ENCODE measurements around the gene ZNF429. TPM values are rescaled to one million over a fixed set of nuclear protein-coding genes. Genes with fewer than 3 reads are reported as not detected.

ZNF429 gene
- total and polyA plus RNA-seq, 2 experiments from 2014 or later: 30.3 to 53.9 TPM

DNA sequence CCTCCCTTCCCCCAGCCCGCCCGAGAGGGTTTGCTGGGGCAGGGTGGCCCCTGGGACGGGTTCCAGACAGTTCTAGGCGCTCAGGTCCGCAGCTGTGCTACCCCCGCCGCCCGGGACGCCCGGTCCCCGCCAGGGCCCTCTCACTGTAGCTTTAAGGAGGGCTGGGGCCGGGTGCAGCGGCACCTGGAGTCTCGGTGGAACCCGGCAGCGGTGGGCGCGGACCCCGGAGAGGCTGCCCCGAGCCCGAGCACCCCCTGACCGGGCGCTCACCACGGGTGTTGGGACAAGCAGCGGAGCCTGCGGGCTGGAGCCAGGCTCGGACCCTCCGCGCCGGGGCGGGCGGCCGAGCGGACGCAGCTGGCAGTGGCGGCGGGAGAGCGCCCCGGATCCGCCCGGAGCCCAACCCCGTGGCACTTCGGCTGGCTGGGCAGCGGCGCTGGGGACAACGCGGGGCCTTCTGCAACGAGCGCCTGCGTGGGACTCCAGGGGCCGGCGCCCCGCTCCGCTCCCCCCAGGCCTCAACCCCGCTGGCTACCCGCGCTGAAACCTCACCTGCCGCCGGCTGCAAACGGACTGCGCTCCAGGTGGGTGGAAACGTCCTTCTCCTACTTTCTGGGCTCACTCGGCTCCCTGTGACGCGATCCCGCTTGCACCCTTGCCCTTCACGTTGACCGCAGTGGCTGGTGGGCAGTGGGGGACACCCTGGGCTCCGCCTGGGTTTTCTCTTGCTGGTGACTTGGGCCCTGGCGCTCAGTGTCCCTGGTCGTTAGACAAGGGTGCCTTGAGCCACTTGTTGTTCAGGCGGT, 81.1 kb downstream of the ZNF429 start:
- no peak overlapping the region for H3K27ac ChIP-seq
- TF ChIP-seq, protein P1, sequence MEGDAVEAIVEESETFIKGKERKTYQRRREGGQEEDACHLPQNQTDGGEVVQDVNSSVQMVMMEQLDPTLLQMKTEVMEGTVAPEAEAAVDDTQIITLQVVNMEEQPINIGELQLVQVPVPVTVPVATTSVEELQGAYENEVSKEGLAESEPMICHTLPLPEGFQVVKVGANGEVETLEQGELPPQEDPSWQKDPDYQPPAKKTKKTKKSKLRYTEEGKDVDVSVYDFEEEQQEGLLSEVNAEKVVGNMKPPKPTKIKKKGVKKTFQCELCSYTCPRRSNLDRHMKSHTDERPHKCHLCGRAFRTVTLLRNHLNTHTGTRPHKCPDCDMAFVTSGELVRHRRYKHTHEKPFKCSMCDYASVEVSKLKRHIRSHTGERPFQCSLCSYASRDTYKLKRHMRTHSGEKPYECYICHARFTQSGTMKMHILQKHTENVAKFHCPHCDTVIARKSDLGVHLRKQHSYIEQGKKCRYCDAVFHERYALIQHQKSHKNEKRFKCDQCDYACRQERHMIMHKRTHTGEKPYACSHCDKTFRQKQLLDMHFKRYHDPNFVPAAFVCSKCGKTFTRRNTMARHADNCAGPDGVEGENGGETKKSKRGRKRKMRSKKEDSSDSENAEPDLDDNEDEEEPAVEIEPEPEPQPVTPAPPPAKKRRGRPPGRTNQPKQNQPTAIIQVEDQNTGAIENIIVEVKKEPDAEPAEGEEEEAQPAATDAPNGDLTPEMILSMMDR (IDR thresholded peaks at IDR 0.05; ENCODE audit: low read depth, low read length): no peak
- peak in 1 of 2 donors; percentile 55 for DNase-seq (ENCODE audit: low read depth in 1 of 2, low spot score in 1 of 2)

DNA sequence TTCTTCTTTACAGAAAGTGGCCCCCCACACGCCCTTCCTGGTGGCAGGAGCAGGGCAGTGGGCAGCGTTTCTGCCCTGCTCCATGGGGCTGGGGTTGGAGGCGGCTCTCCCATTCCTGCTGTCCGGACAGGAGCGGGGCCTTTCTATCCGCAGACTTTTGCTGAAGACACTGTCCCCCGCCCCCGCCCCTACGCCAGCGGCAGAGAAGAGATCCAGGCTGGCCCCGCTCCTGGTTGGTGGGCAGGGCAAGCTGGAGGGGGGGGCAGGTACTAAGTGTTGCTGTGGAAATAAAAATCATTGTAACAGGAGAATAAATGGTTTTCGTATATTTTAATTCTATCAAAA, 81.7 kb downstream of the ZNF429 start:
- TF ChIP-seq, protein P1 (IDR thresholded peaks at IDR 0.05; ENCODE audit: low read depth, low read length): no peak
- H3K36me3 ChIP-seq: no peaks in the 10 kb centered on the region
- peaks cover 31% of the 10 kb centered on the region for H3K27me3 ChIP-seq
- H3K9me3 ChIP-seq (ENCODE audit: low read depth): no peaks in the 10 kb centered on the region
- DNase-seq (ENCODE audit: low read depth in 1 of 2, low spot score in 1 of 2): no peak
- no peak overlapping the region for H3K27ac ChIP-seq
- peak overlapping the region; percentile 49 for H3K4me3 ChIP-seq
- H3K4me1 ChIP-seq (ENCODE audit: low read depth): peaks cover 7% of the 10 kb centered on the region

More for the DNA sequence above, 81.1 kb downstream of the ZNF429 start:
- peaks cover 31% of the 10 kb centered on the region for H3K27me3 ChIP-seq
- no peaks in the 10 kb centered on the region for H3K9me3 ChIP-seq (ENCODE audit: low read depth)
- H3K4me1 ChIP-seq (ENCODE audit: low read depth): peaks cover 7% of the 10 kb centered on the region
- H3K36me3 ChIP-seq: no peaks in the 10 kb centered on the region
- peak overlapping the region; percentile 49 for H3K4me3 ChIP-seq

DNA sequence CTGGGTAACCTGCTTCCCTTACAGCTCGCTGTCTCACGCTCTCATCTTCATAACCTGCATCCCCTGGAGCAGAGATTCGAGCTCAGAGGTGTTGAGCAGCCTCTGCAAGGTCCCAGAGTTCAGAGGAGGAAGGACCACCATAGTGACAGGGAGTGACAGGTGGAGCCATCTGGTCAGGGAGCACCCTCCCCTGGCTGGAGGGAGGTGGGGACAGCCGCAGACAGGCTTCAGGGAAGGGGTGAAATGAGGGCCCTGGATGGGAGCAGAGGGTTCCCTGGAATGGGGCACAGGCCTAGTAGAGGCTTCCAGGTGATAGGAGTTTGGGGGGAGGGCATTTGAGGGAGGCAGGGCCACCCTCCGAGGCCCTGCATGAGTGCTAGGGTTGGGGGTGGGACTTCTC, 82.1 kb downstream of the ZNF429 start:
- Histone ChIP-seq H3K9me3 (ENCODE audit: low read depth) (no peaks in the 10 kb centered on the region), H3K4me1 (ENCODE audit: low read depth) (peaks cover 7% of the 10 kb centered on the region), H3K27me3 (peaks cover 31% of the 10 kb centered on the region), H3K27ac (no peak overlapping the region), H3K4me3 (no peak overlapping the region), H3K36me3 (no peaks in the 10 kb centered on the region)
- DNase-seq (ENCODE audit: low read depth in 1 of 2, low spot score in 1 of 2): no peak
- TF ChIP-seq, protein P1 (IDR thresholded peaks at IDR 0.05; ENCODE audit: low read depth, low read length): no peak

DNA sequence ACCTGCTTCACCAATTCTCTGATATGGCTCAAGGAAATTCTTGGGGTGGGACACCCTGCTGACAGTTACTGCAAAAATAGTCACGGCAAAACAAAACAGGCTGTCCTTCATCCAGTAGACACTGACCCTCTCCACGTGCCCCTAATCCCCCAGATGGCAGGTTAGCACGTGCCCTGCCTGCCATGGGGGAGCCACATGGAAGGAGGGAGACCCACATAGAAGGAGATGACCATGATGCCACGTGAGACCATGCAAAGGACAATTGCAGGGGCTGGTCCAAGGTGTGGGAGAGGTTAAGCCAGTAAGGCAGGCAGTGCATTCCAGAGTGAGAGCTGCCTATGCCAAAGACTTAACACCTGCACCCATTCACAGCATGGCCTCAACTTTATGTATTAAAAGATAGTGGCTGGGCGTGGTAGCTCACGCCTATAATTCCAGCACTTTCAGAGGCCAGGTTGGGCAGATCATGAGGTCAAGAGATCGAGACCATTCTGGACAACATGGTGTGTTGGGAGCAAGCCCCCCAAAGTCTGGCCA, 82.7 kb downstream of the ZNF429 start:
- Histone ChIP-seq H3K4me3 (no peak overlapping the region), H3K27ac (no peak overlapping the region), H3K27me3 (peaks cover 31% of the 10 kb centered on the region), H3K9me3 (ENCODE audit: low read depth) (no peaks in the 10 kb centered on the region), H3K36me3 (no peaks in the 10 kb centered on the region), H3K4me1 (ENCODE audit: low read depth) (peaks cover 7% of the 10 kb centered on the region)
- DNase-seq (ENCODE audit: low read depth in 1 of 2, low spot score in 1 of 2): no peak
- TF ChIP-seq, protein P1 (IDR thresholded peaks at IDR 0.05; ENCODE audit: low read depth, low read length): no peak

DNA sequence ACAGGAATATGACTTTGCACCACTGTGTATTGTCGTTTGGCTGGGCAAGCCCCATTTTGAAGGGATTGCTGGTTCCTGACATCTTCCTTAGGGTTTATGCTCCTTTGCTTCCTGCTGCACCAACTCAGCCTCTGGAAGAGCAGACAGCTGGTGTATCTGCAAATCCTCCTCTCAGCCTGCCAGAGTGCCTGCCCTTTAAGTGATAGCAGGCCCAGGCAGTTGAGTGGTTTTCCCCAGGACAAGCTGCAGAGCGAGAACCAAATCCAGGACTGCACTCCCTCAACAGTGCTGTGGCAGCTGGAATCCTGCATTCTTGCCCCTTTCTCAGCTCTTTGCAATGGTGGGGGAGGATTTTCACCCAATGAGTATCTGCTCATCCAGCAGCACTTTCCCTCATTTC, 85.5 kb downstream of the ZNF429 start:
- H3K4me1 ChIP-seq (ENCODE audit: low read depth): peaks cover 7% of the 10 kb centered on the region
- TF ChIP-seq, protein P1 (IDR thresholded peaks at IDR 0.05; ENCODE audit: low read depth, low read length): no peak
- no peak overlapping the region for H3K4me3 ChIP-seq
- H3K27ac ChIP-seq: peak overlapping the region; percentile 69
- H3K36me3 ChIP-seq: no peaks in the 10 kb centered on the region
- no peaks in the 10 kb centered on the region for H3K9me3 ChIP-seq (ENCODE audit: low read depth)
- peak in 1 of 2 donors; percentile 73 for DNase-seq (ENCODE audit: low read depth in 1 of 2, low spot score in 1 of 2)
- H3K27me3 ChIP-seq: peaks cover 18% of the 10 kb centered on the region
